HepG2 (cell line): ENCODE data around the gene NAT14. TPM values are rescaled to one million over a fixed set of nuclear protein-coding genes. Genes with fewer than 3 reads are reported as not detected.

Source experiments
- DMAP1 ChIP-seq: IDR thresholded peaks from 2 replicates; pipeline ENCODE4 v1.6.1; 2016
- E2F2 ChIP-seq: sonication (generic); formaldehyde crosslinking; IDR thresholded peaks from 2 replicates; pipeline ENCODE4 v1.4.0; 2020; ENCODE audit warnings: missing genetic modification reagents, borderline replicate concordance
- FLYWCH1 ChIP-seq: sonication (generic); formaldehyde crosslinking; IDR thresholded peaks from 2 replicates; pipeline ENCODE4 v1.8.1; 2023; ENCODE audit warnings: mild to moderate bottlenecking, missing genetic modification reagents
- GABPA ChIP-seq, 2 experiments: IDR thresholded peaks; 2 replicates each; pipeline ENCODE4 v1.6.1; 2011 to 2016; ENCODE audit warnings: low read depth in 2 of 2, low read length in 1 of 2, missing biosample characterization in 1 of 2, missing genetic modification characterization in 1 of 2
- HMGXB4 ChIP-seq, 2 experiments: sonication (generic) in 1 of 2; formaldehyde crosslinking in 1 of 2; IDR thresholded peaks; 2 replicates each; pipeline versions ENCODE4 v1.4.0 to v1.6.1; 2018 to 2020; ENCODE audit warnings: missing genetic modification reagents in 2 of 2, borderline replicate concordance in 1 of 2, low read depth in 1 of 2, mild to moderate bottlenecking in 1 of 2, missing biosample characterization in 1 of 2
- HNRNPLL ChIP-seq: fragments of 200-400 bp; formaldehyde crosslinking; IDR thresholded peaks from 2 replicates; pipeline ENCODE4 v1.6.1; 2017; ENCODE audit warnings: mild to moderate bottlenecking, low read depth, low read length; ENCODE audit not compliant: poor library complexity, severe bottlenecking
- HOXA5 ChIP-seq: sonication (generic); formaldehyde crosslinking; IDR thresholded peaks from 2 replicates; pipeline ENCODE4 v1.4.0; 2020; ENCODE audit warnings: missing genetic modification reagents
- IKZF5 ChIP-seq: IDR thresholded peaks from 2 replicates; pipeline ENCODE4 v1.6.1; 2018; ENCODE audit warnings: missing genetic modification reagents, mild to moderate bottlenecking, missing compliant biosample characterization
- KMT2A ChIP-seq: sonication (generic); formaldehyde crosslinking; IDR thresholded peaks from 2 replicates; pipeline ENCODE4 v1.4.0; 2020; ENCODE audit warnings: missing genetic modification reagents
- MAFF ChIP-seq: IDR thresholded peaks from 2 replicates; pipeline ENCODE4 v1.6.1; 2011; ENCODE audit warnings: low read depth, low read length, improper control_type of control experiment
- NONO ChIP-seq, 2 experiments: fragments of 450-650 bp in 1 of 2; sonication (generic) in 1 of 2; formaldehyde crosslinking in 1 of 2; IDR thresholded peaks in 1 of 2; conservative IDR thresholded peaks in 1 of 2; 2 replicates each; pipeline versions ENCODE4 v1.6.1 to v1.8.0; 2017 to 2022; ENCODE audit warnings: mild to moderate bottlenecking in 1 of 2, missing genetic modification reagents in 1 of 2, moderate library complexity in 1 of 2
- PLSCR1 ChIP-seq: sonication (generic); formaldehyde crosslinking; IDR thresholded peaks from 2 replicates; pipeline ENCODE4 v1.5.0; 2020; ENCODE audit warnings: missing genetic modification reagents, mild to moderate bottlenecking, borderline replicate concordance
- TCF12 ChIP-seq, 2 experiments: fragments of 450-650 bp in 1 of 2; sonication (generic) in 1 of 2; formaldehyde crosslinking in 1 of 2; IDR thresholded peaks; 2 replicates each; pipeline versions ENCODE4 v1.6.1 to v1.8.0; 2017 to 2022; ENCODE audit warnings: antibody characterized with exemption in 1 of 2, mild to moderate bottlenecking in 1 of 2, missing genetic modification reagents in 1 of 2, moderate library complexity in 1 of 2
- ZBTB3 ChIP-seq: sonication (generic); formaldehyde crosslinking; IDR thresholded peaks from 2 replicates; pipeline ENCODE4 v1.4.0; 2020; ENCODE audit warnings: low read depth, mild to moderate bottlenecking, moderate library complexity, missing genetic modification reagents, borderline replicate concordance
- ZBTB33 ChIP-seq: sonication (generic); formaldehyde crosslinking; IDR thresholded peaks from 2 replicates; pipeline ENCODE4 v1.4.0; 2020; ENCODE audit warnings: missing genetic modification reagents
- ZFAT ChIP-seq: sonication (generic); formaldehyde crosslinking; conservative IDR thresholded peaks from 2 replicates; pipeline ENCODE4 v1.8.1; 2023; ENCODE audit warnings: missing genetic modification reagents, inconsistent platforms
- ZNF180 ChIP-seq: sonication (generic); formaldehyde crosslinking; IDR thresholded peaks from 2 replicates; pipeline ENCODE4 v1.4.0; 2020; ENCODE audit warnings: low read depth, missing genetic modification reagents, borderline replicate concordance
- ZNF253 ChIP-seq: sonication (generic); formaldehyde crosslinking; IDR thresholded peaks from 2 replicates; pipeline ENCODE4 v1.8.0; 2022; ENCODE audit warnings: mild to moderate bottlenecking, missing genetic modification reagents, borderline replicate concordance
- ZNF274 ChIP-seq: sonication (generic); formaldehyde crosslinking; IDR thresholded peaks from 2 replicates; pipeline ENCODE4 v1.5.1; 2020; ENCODE audit warnings: mild to moderate bottlenecking, missing genetic modification reagents
- ZNF883 ChIP-seq: sonication (generic); formaldehyde crosslinking; IDR thresholded peaks from 2 replicates; pipeline ENCODE4 v1.5.1; 2020; ENCODE audit warnings: mild to moderate bottlenecking, missing genetic modification reagents; ENCODE audit errors: not compliant biosample characterization
- polyA plus RNA-seq, 8 experiments: library from polyadenylated mRNA; depleted of rRNA in 3 of 8; stranded (reverse) in 7 of 8; unstranded in 1 of 8; fragments of >200 nt; fragmentation: Illumina TruSeq in 4 of 8; extraction: Trizol in 4 of 8; gene quantifications; 2 replicates each; pipeline versions ENCODE4 v1.2.1 to v1.2.3, GENCODE V29; 2011 to 2016; ENCODE audit warnings: low read depth in 4 of 8, missing spikeins in 1 of 8, mixed read lengths in 1 of 8; ENCODE audit not compliant: insufficient read depth in 1 of 8
- total RNA-seq, 5 experiments: library from RNA; depleted of rRNA; stranded (reverse); fragments of >200 nt; fragmentation: Illumina TruSeq; extraction: Trizol; gene quantifications; 2 replicates each; pipeline ENCODE4 v1.2.3, GENCODE V29; 2016; ENCODE audit warnings: low read depth in 1 of 5

NAT14 gene
- total and polyA plus RNA-seq, 2 of the 13 experiments (the other 11 are each of a cell fraction or from before 2014, with no cell fraction given), result 20.7 to 22.3 TPM

- TF ChIP-seq HOXA5, result peak; percentile 82; the same call in 1 of the 2 replicates
- no peak for TF ChIP-seq ZNF180 (CRISPR knock-in tag)
- TF ChIP-seq TCF12 (IDR thresholded peaks at IDR 0.05), result no peak
- peak; percentile 58; the same call in 1 of the 2 replicates for TF ChIP-seq TCF12 (CRISPR knock-in tag; IDR thresholded peaks at IDR 0.05)
- TF ChIP-seq ZNF274, result peak; percentile 93
- TF ChIP-seq HNRNPLL, result peak; percentile 57
- peak; percentile 61 for TF ChIP-seq KMT2A (CRISPR knock-in tag)
- no peak for TF ChIP-seq NONO (IDR thresholded peaks at IDR 0.05)
- no peak for TF ChIP-seq NONO (CRISPR knock-in tag; conservative IDR thresholded peaks at IDR 0.05)
- TF ChIP-seq GABPA (IDR thresholded peaks at IDR 0.05; ENCODE audit: low read depth, low read length), result peak; percentile 53
- peak; percentile 81 for TF ChIP-seq GABPA (CRISPR knock-in tag; IDR thresholded peaks at IDR 0.05; ENCODE audit: low read depth)
- TF ChIP-seq ZNF883 (CRISPR knock-in tag), result peak; percentile 84
- TF ChIP-seq ZBTB3, result no peak
- peak; percentile 51 to 59; a peak in 3 of 4 replicates for TF ChIP-seq HMGXB4 (CRISPR knock-in tag; IDR thresholded peaks at IDR 0.05; ENCODE audit: borderline replicate concordance in 1 of 2, low read depth in 1 of 2)
- no peak; the same call in 1 of the 2 replicates for TF ChIP-seq ZBTB33 (CRISPR knock-in tag)
- no peak for TF ChIP-seq MAFF
- 0 out of 2 replicates have a peak, but pooled peaks have one; percentile 73 for TF ChIP-seq ZNF253
- no peak for TF ChIP-seq PLSCR1 (CRISPR knock-in tag)
- peak; percentile 69; the same call in 1 of the 2 replicates for TF ChIP-seq IKZF5
- peak; percentile 86; the same call in 1 of the 2 replicates for TF ChIP-seq E2F2 (CRISPR knock-in tag)
- no peak for TF ChIP-seq ZFAT (CRISPR knock-in tag)
- TF ChIP-seq DMAP1 (CRISPR knock-in tag), result peak; percentile 92
- no peak for TF ChIP-seq FLYWCH1 (CRISPR knock-in tag)
Observed at GRCh38 chr19:55476100-55476775, 8.8 kb upstream of the NAT14 start, which contains the start of gene ZNF628 (continued).
